GM21515 (cell line): ENCODE measurements around the gene NRBF2.
"Not testable (repeated sequence)": the region's sequence is repeated elsewhere in the genome, so short reads cannot be mapped to it uniquely, and the experiment has no call there.

ENCODE experiments used
- ATAC-seq: cut with Tn5 transposase; IDR thresholded peaks from one replicate; pipeline ENCODE4 v1.9.1; 2021; ENCODE audit not compliant: unreplicated experiment

NRBF2 gene

DNA sequence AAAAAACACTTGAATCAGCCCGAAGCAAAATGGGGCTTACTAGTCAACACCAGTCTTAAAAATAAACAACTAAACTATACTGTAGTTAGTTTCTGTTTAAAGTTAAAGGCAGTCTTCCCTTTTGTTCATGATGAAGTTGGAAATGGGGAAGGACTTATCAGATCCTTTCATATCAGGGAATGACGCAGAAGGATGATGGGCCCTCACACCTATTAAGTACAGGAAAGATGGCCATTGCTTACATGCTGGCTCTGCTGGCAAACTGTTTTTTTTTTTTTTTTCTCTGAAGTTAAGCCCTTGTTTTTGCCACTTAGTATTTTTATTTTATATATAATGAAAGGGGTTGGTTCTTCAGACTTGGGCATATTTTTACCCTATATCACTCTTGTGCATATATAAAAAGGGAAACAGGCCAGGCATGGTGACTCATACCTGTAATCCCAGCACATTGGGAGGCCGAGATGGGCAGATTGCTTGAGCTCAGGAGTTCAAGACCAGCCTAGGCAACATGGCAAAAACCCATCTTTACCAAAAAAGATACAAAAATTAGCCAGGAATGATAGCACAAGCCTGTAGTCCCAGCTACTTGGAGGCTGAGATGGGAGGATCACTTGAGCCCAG, 16.6 kb upstream of the NRBF2 start:
- ATAC-seq, result no peak

DNA sequence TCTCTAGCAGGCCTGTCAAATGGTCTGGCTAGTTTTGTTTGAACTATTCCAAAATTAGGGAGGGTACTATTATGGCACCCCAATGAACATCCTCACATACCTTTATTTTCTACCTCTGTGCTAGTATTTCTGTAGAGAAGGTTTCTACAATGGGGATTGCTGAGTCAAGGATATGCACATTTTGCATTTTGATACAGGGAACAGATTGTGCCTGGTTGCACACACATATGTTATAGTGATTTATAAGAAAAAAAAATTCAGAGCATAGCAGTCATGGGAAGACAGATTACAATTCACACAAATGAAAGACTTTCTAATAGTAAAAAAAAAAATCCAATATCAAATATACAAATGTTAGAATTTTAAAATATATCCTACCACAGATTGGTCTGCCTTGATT, 14.1 kb upstream of the NRBF2 start:
- no peak for ATAC-seq

DNA sequence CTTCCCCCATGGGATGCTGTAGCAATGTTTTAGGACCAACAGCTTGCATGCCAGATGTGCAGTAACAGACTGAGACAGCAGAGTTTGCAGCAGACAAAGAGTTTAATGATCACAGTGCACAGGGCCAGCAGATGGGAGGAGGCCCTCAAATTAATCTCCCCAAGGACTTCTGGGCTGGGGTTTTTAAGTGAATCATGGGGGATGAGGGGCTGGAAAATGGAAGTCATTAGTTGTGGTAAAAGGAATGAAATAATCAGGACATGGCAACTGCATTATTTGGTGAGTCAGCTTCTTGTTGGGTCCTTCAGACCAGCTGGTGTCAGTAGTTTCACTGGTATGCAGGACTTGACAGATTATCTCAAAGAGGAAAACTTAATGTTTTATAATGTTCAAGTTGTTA, 12.6 kb upstream of the NRBF2 start:
- no peak for ATAC-seq

DNA sequence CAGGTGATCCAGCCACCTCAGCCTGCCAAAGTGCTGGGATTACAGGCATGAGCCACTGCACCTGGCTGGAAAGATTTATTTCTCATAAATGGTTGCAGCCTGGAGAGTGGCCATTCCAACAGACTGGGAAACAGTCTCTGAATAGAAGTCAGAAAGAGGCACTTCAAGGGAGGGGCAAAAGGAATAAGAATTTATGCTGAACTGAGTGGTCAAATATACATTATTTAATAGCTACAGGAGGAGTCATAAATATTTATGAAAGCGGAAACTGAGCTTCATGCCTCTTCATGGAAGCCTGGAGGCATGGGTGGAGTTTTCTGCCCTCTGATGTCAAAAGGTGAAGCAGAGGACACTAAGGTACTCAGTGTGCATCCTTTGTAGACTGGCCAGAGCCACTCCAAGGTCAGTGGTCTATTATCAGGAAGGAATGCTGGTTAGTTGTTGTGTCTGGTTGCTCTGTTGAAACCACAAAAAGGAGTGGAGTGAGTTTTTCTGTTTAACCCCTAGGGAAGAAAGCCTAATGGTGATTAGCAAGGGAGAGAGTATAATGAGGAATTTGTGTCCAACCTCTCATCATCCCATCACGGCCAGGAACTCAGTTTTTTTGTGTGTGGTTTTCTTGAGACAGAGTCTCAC, 9.3 kb upstream of the NRBF2 start:
- ATAC-seq, result no peak

DNA sequence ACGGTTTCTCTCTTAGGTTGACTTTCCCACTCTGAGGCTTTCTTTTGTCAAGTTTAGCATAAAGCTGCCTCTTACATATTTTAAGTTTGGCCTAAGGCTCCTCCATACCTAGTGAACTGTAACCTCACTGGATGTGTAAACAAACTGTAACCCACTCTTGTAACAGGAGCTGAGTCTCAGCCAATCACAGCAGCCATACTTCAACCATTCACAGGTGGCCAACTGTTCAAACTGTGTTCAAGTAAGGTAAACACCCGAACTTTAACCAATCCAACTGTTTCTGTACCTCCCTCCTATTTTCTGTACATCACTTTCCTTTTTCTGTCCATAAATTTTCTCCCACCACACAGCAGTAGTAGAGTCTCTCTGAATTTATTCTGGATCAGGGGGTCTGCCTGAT, 7.7 kb upstream of the NRBF2 start:
- no peak for ATAC-seq

DNA sequence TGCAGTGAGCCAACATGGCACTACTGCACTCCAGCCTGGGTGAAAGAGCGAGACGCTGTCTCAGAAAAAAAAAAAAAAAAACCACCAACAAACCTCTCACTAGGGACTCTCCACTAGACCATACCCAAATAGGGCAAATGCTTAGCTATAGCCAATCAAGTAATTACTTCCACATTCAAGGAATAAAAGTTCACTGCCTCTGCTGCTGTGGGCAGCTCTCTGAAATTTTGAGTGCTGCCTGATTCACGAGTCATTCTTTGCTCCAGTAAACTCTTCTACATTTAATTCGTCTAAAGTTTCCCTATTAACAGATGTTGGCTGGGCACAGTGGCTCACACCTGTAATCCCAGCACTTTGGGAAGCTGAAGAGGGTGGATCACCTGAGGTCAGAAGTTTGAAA, 4.7 kb upstream of the NRBF2 start:
- no peak for ATAC-seq

DNA sequence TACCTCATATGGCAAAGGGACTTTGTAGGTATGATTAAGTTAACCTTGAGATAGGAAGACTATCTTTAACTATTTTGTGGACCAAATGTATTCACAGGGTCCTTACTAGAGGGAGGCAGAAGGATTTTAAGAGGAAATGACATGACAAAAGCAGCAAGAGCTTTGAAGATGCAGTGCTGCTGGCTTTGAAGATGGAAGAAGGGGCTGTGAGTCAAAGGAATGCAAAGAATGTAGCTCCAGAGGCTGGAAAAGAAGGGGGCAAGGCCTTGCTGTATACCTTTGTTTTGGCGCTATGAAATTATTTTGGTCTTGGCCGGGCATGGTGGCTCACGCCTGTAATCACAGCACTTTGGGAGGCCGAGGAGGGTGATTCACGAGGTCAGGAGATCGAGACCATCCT, 3.2 kb upstream of the NRBF2 start:
- no peak for ATAC-seq

DNA sequence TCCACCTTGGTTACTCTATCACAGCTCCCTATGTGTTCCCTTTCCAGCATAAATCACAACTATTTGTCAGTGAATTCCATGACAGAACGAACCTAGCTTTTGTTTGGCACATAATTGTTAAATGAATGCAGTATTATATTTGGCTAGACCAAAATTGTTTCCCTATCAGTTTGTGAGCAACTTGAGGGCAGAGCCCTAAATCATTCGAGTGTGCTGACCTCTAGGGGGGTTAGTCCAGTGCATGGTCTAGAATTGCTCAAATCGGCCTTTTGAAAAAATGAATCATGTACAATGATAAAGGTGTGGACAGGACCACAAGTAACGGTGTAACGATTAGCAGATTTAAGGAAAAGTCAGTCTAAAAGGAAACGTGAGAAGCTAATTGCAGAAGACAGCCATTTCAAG, 475 bp upstream of the NRBF2 start:
- ATAC-seq, result no peak

DNA sequence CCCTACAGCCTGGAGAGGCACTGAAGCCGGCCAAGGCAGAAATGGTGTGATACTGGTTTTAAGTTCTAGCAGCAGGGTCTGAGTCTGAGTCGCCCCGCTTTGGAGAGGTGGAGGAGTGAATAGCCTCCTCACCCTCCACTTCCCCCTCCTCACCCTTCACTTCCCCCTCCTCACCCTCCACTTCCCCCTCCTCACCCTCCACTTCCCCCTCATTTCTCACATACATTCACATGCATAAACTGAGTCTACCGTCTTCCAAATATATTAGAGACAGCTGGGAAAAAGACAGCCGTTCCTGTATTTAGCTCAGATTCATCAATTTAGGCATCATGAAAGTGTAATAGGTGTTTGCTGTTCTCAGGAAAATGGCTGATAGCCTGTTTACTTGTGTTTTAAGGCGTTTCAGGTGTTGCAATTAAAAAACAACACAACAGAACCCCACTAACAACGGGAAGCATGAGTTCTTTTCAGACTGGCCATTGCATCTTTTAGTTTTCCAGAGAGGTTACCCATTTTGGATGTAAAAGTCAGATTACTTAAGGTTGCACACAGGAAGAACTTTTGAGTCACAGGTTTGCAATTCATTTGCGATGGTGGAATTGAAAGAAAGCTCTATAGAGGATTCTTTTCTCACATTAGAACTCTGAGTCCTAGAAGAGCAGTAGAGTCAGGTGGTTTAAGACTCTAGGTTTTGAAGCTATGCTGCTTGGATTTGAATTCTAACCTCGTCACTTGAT, 861 bp downstream of the NRBF2 start:
- no peak for ATAC-seq

DNA sequence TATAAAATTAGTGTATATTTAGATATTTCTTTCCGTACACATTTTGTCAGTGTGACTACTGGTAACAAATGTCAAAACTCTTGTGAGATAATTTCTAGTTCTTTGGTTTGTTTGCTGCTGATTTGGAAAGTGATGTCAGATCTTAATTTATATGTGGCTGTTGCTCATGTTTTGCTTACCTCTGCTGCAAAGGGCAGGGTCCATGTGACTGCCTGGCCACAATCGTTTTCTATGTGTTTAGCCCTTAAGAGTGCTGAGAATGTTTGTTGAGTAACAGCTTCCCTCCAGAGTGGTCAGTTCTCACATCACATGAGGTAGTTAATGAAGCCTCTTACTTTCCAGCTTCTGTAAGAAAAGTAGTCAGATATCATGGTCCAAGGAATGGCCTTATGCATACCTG, 4.2 kb downstream of the NRBF2 start:
- ATAC-seq, result no peak

DNA sequence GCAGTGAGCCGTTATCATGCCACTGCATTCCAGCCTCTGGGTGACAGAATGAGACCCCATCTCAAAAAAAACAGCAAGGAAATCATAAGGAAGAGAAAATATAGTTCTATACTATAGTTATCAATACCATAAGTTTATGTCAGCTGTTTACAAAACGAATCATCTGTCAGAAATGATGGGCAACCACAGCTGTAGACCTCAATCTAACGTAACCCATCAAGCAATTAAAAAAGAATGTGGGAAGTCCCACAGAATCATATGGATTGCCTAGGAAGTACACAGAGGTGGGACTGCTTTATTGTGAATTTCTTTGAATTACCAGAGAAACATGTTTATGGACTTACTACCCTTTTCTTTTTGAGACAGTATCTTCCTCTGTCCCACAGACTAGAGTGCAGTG, 6.9 kb downstream of the NRBF2 start:
- ATAC-seq, result no peak

DNA sequence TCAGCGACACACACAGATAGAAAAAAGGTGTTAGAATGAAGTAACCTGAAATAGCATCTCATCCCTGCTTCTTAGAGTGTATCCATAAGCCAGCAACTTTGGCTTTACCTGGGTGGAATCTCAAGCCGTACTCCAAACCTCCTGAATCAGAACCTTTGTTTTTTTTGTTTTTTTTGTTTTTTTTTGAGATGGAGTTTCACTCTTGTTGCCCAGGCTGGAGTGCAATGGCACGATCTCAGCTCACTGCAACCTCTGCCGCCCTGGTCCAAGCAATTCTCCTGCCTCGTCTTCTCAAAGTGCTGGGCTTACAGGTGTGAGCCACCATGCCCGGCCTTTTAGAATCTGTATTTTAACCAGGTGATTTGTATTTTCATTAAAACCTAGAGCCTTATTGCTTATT, 9.0 kb downstream of the NRBF2 start:
- ATAC-seq, result no peak

DNA sequence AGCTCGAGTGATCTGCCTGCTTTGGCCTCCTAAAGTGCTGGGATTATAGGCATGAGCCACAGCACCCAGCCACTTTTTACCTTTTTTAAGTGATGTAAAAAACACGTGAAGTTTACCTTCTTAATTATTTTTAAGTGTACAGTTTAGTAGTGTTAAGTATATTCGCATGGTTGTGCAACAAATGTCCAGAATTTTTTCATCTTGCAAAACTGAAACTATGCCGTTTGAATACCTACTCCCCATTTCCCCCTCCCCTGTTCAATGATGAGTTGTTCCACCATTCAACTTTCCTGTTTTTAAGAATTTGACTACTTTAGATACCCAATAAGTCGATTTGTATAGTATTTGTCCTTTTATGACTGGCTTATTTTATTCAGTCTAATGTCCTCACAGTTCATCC, 10.9 kb downstream of the NRBF2 start:
- ATAC-seq, result no peak

DNA sequence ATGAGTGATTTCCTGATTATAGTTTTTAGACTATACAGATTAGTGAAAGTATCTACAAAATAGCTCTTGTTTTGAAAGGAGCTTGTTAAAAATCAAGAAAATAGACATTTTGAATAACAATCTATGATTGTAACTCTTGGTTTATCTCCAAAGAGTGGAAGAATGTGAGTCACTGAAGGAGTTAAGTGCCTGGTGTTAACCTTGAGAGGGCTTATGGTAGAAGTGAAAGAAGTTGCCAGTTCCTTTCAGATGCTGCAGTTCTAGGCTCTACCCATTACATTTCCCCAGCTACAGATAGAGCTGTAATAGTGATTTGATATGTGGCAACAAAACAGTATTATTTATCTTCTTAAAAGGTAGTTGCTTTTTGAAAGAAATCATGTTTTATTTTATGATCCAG, 12.7 kb downstream of the NRBF2 start:
- no peak for ATAC-seq

DNA sequence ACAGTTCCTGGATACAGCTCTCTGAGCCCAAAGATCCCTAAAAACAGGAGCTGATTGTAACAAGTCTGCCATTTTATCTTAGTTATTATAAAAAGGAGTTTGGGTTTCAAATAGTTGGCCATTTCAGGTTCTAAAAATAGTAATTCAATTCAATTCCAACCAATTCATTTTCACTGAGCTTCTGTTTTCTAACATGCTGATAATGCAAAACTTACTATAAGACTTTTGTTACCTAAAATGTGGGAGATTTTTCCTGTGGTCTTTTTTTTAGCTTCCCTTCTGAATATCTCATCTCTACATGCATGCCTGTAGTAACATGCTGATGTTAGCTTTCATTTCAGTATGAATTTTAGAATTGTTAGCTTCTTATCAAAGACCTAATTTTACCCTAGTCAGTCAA, 13.4 kb downstream of the NRBF2 start:
- ATAC-seq, result no peak

DNA sequence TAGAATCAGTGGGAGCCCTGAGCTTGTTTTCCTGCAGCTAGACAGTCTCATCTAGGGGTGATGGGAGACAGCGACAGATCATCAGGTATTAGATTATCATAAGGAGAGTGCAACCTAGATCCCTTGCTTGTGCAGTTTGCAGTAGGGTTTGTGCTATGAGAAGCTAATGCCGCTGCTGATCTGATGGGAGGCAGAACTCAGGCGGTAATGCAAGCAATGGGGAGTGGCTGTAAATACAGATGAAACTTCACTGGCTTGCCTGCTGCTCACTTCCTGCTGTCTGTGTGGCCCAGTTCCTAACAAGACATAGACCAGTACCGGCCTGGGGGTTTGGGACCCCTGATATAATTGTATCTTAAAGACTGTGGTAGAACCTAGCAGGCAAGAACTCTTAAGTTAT, 17.6 kb downstream of the NRBF2 start:
- ATAC-seq, result no peak

DNA sequence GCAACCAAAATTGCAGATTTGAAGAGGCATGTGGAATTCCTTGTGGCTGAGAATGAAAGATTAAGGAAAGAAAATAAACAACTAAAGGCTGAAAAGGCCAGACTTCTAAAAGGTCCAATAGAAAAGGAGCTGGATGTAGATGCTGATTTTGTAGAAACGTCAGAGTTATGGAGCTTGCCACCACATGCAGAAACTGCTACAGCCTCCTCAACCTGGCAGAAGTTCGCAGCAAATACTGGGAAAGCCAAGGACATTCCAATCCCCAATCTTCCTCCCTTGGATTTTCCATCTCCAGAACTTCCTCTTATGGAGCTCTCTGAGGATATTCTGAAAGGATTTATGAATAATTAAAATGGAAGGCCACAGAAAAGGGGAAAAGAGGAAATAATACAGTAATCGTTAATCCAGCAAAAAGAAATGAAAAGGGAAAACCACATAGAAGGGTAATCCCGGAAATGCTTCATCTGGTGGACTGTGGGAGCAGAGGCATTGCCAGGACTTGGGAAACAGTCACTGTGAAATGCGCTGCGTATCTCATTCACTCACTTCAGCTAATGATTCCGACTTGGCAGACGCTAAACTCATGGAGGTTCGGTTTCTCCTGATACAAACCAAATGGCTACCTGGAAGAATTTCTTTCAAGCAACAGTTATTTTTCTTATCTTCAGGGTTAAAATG, 20.9 kb downstream of the NRBF2 start:
- not testable (repeated sequence) for ATAC-seq

DNA sequence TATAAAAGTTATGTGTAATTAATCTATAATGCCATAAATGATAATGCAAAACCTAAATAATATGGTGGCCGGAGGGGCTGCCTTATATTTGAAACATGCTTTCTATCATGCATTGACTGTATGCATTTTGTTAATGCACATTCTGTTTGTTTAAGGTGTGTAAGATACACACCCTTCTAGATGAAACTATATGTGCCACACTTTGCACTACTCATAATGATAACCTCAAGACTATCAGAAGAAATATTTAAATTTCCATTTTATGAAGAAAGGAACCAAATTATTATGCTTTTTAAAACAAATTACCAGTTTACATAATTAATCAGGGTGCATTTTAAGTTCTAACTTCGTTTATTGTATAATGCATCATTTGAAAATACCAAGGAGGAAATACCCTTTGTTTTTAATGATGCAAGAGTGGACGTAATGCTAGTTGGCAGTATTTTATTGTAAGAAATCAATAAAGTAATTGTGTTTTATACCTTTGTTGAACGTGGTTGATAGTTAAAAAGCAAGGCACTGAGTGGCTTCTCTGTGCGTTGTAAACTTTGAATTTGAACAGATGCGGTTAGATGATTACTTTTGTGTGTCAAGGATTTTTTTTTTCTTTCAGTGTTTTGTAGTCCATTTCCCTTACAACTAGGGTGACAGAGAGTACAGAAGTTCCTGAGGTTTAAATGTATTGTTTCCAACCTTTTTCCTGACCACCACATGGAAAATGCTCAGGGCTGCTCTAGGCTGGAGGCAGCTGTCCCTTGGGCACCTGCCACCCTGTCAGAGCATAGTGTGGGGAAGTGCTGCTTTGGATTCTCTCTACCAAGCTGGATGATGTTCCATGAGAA, 21.6 kb downstream of the NRBF2 start:
- ATAC-seq, result no peak

DNA sequence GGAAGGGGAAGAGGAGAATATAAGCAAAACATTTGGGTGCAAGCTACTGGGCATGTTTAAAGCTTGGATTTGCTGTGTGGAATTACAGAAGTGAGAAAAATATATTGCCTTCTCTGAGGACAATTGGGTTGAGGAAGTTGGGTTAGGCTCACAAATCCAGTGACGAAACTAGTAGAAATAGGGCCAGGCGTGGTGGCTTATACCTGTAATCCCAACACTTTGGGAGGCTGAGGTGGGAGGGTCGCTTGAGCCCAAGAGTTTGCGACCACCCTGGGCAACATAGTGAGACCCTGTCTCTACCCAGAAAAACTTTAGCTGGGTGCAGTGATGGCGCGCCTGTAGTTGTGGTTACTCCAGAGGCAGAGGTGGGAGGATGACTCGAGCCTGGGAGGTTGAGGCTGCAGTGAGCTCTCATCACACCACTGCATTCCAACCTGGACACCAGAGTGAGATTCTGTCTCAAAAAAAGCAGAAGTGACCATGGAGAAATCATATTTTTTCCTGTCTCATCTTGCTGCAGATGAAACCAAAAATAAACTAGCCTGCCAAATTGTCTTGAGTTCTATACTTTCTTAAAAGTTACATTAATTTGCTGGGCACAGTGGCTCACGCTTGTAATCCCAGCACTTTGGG, 22.4 kb downstream of the NRBF2 start:
- ATAC-seq, result no peak

DNA sequence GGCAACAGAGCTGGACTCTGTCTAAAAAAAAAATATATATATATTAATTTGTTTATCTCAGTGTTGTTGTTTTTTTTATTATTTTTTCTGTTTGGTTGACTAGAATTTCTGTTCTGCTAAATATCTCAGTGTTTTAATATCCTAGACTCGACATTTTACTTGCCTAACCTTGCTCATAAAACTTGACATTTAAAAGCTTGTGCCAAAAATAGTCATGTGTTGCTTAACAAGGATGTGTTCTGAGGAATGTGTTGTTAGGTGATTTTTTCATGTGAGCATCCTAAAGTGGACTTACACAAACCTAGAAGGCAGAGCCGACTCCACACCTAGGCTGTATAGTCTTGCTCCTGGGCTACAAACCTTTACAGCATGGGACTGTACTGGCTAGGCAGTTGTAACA, 23.1 kb downstream of the NRBF2 start:
- ATAC-seq, result no peak
